ENCODE measurements around the gene ADAMTS17.

The ADAMTS17 gene

DNA sequence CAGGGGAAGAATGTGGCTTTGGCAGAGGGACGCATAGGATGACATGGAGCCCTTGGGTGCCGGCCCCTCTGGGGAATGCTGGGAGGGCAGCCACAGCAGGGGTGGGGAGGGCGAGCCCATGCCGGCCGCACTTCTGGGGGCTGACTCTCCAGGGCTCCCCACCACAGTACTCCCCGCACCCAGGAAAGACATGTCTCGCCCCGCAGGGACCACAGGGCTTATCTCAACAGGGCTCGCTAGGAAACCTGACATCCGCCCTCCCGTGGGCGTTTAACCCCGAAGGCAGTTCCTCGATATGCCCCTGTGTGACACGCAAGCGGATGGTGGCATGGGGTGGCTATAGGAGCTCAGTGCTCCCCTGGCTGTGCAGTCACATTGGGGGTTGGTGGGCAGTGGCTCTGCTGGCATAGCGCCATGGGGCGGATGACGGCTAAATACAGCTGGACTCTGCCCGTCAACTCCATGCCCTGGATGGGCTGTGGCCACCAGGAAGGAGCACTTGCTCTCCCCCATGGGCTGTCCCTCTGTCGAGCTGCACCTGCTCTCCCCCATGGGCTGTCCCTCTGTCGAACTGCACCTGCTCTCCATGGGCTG, 141.4 kb downstream of the ADAMTS17 start:
- Mint-ChIP-seq H3K36me3 (no peaks in the 10 kb centered on the region), H3K27ac (no peak overlapping the region), H3K4me3 (no peak overlapping the region), H3K4me1 (peaks cover 16% of the 10 kb centered on the region), H3K9me3 (no peaks in the 10 kb centered on the region), H3K27me3 (peaks cover 3% of the 10 kb centered on the region)
- DNase-seq = no peak
- CTCF ChIA-PET = no interaction called here

DNA sequence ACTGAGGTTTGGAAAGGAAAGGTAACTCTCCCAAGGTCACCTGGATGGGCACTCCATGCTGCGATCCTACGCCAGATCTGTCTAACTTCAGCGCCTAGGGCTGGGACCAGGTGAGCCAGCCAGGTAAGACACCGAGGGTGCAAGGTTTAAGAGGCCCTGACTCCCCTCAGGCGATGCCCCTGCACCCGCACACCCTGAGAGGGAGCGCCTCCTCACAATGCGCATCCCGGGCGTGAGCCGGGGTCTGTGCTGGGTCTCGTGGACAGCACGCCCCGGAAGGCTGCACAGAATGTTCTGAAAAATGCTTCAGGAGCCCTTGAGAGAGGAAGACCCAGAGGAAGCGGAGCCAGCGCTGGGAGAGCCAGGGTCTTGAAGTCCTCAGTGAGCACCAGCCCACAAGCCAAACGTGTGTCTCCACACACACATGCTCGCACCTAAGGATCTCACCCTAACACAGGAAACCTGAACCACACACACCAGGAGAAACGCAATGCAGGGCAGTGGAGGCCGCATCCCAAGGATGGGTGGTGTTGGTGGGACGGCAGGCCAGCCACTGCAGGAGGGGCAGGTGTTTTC, 142.0 kb downstream of the ADAMTS17 start:
- H3K36me3 Mint-ChIP-seq = no peaks in the 10 kb centered on the region
- no peaks in the 10 kb centered on the region for H3K9me3 Mint-ChIP-seq
- H3K27ac Mint-ChIP-seq = no peak overlapping the region
- CTCF ChIA-PET = no interaction called here
- H3K27me3 Mint-ChIP-seq = peaks cover 3% of the 10 kb centered on the region
- no peak for DNase-seq
- H3K4me1 Mint-ChIP-seq = peaks cover 16% of the 10 kb centered on the region
- H3K4me3 Mint-ChIP-seq = no peak overlapping the region

GRCh38 chr15:100198442-100198841, 143.3 kb downstream of the ADAMTS17 start:
- Mint-ChIP-seq H3K4me3 (no peak overlapping the region), H3K4me1 (peaks cover 16% of the 10 kb centered on the region), H3K9me3 (no peaks in the 10 kb centered on the region), H3K36me3 (no peaks in the 10 kb centered on the region), H3K27me3 (no peaks in the 10 kb centered on the region), H3K27ac (no peak overlapping the region)
- CTCF ChIA-PET = no interaction called here
- no peak for DNase-seq

DNA sequence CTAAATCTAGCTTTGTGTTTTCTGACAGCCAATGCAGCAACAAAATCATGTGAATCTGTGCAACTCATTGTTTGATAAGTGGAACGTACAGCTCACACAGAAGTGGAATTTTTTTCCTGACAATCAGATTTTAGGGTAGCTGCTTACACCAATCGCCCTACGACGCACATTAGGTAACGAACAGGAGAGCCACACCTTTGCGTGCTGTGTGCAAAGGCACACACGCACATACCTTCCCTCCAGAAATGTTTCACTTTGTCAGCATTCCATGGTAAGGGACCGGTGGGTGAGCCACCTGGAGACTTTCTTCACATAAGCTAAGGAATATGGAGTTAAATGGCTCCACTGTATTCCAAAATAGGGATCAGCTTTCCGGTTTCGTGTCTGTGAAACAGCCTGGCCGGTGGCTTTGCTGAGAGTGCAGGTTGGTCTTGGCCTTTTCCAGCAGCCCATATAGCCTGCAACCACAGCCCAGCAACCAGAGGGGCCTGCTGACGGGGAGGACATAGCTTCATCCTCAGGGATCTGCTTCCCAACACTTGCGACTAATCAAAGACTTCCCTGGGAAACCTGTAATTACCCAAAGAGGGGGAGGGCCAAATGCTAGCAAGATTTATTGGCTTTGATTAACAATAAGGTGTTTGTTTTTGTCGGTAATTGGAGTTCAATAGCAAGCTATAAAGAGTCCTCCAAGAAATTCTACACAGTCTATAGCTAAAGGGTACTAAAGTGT, 145.3 kb downstream of the ADAMTS17 start:
- CTCF ChIA-PET = interaction anchor here (0.8 kb wide), 1 partner anchor 8 kb away, joined by 3 read pairs; no protein-coding TSS in a partner anchor
- DNase-seq = no peak
- H3K36me3 Mint-ChIP-seq = no peaks in the 10 kb centered on the region
- H3K27me3 Mint-ChIP-seq = no peaks in the 10 kb centered on the region
- peaks cover 7% of the 10 kb centered on the region for H3K4me1 Mint-ChIP-seq
- H3K27ac Mint-ChIP-seq = no peak overlapping the region
- no peaks in the 10 kb centered on the region for H3K9me3 Mint-ChIP-seq
- no peak overlapping the region for H3K4me3 Mint-ChIP-seq

DNA sequence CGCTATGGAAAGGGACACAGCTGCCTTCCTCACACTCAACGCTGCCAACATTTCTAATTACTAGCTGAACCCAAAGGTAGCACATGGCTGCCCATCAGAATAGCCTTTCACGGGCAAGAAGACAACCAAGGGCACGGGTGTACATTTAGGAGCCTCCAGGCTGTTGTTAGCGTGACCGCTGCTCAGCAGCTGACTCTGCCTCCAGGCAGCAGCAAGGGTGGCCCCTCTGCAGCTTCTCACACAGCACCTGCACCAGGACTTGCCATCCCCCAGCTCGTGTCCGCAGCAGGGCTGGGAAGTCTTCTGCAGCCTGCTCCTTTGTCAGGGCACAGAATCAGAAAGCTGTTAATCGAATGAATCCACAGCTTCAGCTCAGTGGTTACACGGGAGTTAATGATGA, 146.8 kb downstream of the ADAMTS17 start:
- Mint-ChIP-seq H3K27me3 (no peaks in the 10 kb centered on the region), H3K36me3 (no peaks in the 10 kb centered on the region), H3K9me3 (no peaks in the 10 kb centered on the region), H3K4me3 (no peak overlapping the region), H3K27ac (no peak overlapping the region), H3K4me1 (no peaks in the 10 kb centered on the region)
- CTCF ChIA-PET = interaction anchor here (1.0 kb wide), 1 partner anchor 138 kb away, joined by 3 read pairs; no protein-coding TSS in a partner anchor
- DNase-seq = no peak

- no peaks in the 10 kb centered on the region for H3K27me3 Mint-ChIP-seq
- H3K4me1 Mint-ChIP-seq = no peaks in the 10 kb centered on the region
- no peaks in the 10 kb centered on the region for H3K9me3 Mint-ChIP-seq
- CTCF ChIA-PET = no interaction called here
- no peaks in the 10 kb centered on the region for H3K36me3 Mint-ChIP-seq
- DNase-seq = no peak
- H3K4me3 Mint-ChIP-seq = no peak overlapping the region
- H3K27ac Mint-ChIP-seq = no peak overlapping the region
Measured at GRCh38 chr15:100193277-100193860, 148.4 kb downstream of the ADAMTS17 start.

GRCh38 chr15:100192097-100193080, 149.4 kb downstream of the ADAMTS17 start:
- Mint-ChIP-seq H3K4me1 (no peaks in the 10 kb centered on the region), H3K4me3 (no peak overlapping the region), H3K9me3 (no peaks in the 10 kb centered on the region), H3K27me3 (no peaks in the 10 kb centered on the region), H3K27ac (no peak overlapping the region), H3K36me3 (no peaks in the 10 kb centered on the region)
- CTCF ChIA-PET = no interaction called here
- no peak for DNase-seq

DNA sequence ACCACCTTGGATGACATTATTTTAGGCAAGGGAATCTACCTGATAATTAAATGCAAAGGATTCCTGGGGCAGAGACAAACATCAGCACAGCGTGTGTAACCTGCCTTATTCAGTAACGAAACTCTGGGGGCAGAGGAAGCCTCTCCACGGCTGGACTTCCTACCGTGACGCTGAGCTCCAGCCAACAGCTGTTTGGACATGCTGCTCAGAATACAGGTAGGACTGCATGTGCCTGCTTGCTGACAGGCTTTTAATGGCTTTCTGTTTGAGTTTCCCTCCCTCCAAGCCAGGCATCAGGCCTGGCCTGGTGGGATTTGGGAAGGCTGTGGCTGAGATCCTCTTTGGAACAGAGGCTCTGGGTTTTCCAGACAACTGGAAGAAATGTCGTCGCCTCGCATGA, 150.6 kb downstream of the ADAMTS17 start:
- Mint-ChIP-seq H3K36me3 (no peaks in the 10 kb centered on the region), H3K9me3 (no peaks in the 10 kb centered on the region), H3K4me3 (no peak overlapping the region), H3K27ac (no peak overlapping the region), H3K27me3 (no peaks in the 10 kb centered on the region), H3K4me1 (no peaks in the 10 kb centered on the region)
- DNase-seq = no peak
- CTCF ChIA-PET = no interaction called here

DNA sequence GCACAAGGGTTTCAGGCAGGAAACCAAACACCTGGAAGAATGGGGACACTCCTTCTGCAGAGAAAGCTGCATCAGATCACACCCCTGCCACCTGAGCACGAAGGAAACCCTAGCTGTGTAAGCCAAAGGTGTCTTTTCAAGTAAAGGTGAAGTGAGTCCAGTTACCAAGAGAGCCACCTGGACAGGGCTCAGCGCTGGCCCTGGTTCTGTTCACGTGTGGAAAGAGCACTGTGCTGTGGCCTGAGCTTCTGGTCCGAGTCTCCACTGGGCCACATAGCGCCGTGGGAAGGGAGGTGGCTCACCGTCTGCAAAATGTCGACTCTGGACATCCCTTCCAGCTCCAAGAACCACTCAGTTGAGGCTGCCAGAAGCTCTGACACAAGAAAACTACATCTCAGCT, 151.1 kb downstream of the ADAMTS17 start:
- Mint-ChIP-seq H3K27ac (no peak overlapping the region), H3K9me3 (no peaks in the 10 kb centered on the region), H3K4me3 (no peak overlapping the region), H3K27me3 (no peaks in the 10 kb centered on the region), H3K36me3 (no peaks in the 10 kb centered on the region), H3K4me1 (no peaks in the 10 kb centered on the region)
- DNase-seq = no peak
- CTCF ChIA-PET = no interaction called here

DNA sequence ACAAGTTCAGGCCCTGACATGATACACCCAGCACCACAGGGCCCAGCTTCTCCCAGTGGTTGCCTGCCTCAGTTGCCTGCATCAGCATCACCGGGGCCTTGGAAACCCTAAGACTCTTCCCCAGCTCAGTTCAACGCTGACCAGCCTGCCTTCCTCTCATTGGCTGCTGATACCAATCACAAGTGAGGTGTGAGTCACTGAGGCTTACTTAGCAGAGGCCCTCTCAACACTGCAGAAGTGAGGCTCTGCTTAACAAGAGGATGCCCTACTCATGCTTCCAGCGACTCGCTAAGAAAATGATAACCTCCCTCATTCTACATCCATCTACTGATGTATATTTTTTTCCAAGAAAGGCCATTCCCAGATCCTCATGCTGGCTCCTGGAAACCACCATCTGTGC, 151.9 kb downstream of the ADAMTS17 start:
- CTCF ChIA-PET = no interaction called here
- no peak overlapping the region for H3K4me3 Mint-ChIP-seq
- H3K27me3 Mint-ChIP-seq = no peaks in the 10 kb centered on the region
- DNase-seq = no peak
- H3K9me3 Mint-ChIP-seq = no peaks in the 10 kb centered on the region
- H3K27ac Mint-ChIP-seq = no peak overlapping the region
- no peaks in the 10 kb centered on the region for H3K36me3 Mint-ChIP-seq
- H3K4me1 Mint-ChIP-seq = no peaks in the 10 kb centered on the region

- Mint-ChIP-seq H3K27ac (no peak overlapping the region), H3K4me3 (no peak overlapping the region)
Measured at GRCh38 chr15:100189319-100189718, 152.5 kb downstream of the ADAMTS17 start.

DNA sequence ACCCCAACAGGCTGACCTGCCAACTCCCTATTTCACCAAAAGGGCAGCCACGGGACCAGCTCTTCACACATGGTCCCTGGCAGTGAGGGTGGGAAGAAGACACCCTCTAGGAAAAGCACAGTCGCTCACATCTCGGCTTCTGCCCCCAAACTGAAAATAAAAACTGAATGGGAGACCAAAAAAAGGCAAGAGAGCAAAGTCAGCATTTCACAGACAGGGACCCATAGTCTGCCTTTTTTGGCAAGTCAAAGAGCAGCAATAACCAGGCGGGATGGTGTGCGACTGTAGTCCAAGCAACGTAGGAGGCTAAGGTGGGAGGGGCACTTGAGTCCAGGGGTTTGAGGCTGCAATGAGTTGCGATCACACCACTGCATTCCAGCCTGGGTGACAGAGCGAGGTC, 154.1 kb downstream of the ADAMTS17 start:
- Mint-ChIP-seq H3K27me3 (no peaks in the 10 kb centered on the region), H3K4me3 (no peak overlapping the region), H3K36me3 (no peaks in the 10 kb centered on the region), H3K27ac (no peak overlapping the region), H3K9me3 (no peaks in the 10 kb centered on the region), H3K4me1 (no peaks in the 10 kb centered on the region)
- CTCF ChIA-PET = no interaction called here
- no peak for DNase-seq

More at GRCh38 chr15:100189319-100189718, 152.5 kb downstream of the ADAMTS17 start:
- DNase-seq = no peak
- CTCF ChIA-PET = interaction anchor here (1.0 kb wide), 1 partner anchor 9 kb away, joined by 3 read pairs; no protein-coding TSS in a partner anchor
- H3K9me3 Mint-ChIP-seq = no peaks in the 10 kb centered on the region
- H3K27me3 Mint-ChIP-seq = no peaks in the 10 kb centered on the region
- H3K4me1 Mint-ChIP-seq = no peaks in the 10 kb centered on the region
- H3K36me3 Mint-ChIP-seq = no peaks in the 10 kb centered on the region

GRCh38 chr15:100186960-100187359, 154.8 kb downstream of the ADAMTS17 start:
- H3K9me3 Mint-ChIP-seq = no peaks in the 10 kb centered on the region
- H3K4me1 Mint-ChIP-seq = no peaks in the 10 kb centered on the region
- no peak overlapping the region for H3K4me3 Mint-ChIP-seq
- no peak overlapping the region for H3K27ac Mint-ChIP-seq
- CTCF ChIA-PET = no interaction called here
- no peaks in the 10 kb centered on the region for H3K27me3 Mint-ChIP-seq
- H3K36me3 Mint-ChIP-seq = no peaks in the 10 kb centered on the region
- DNase-seq = no peak

DNA sequence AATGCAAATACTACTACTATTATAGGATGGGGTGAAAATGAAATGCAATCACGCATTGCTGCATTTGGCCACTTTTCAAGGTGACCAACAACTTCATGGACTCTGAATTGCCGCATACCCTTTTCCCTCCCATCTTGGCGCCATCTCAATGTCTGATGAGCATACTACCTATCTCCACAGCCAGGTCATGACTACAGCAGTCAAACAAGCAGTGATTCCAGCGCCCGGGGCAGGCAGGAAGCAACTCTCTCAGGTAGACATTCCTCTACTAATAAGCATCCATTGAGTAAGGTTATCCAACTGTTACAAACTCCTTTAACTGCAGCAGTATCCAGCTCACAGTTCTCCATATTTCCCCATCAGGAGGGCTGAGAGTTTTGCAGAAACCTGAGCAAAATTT, 155.4 kb downstream of the ADAMTS17 start:
- Mint-ChIP-seq H3K27ac (no peak overlapping the region), H3K27me3 (no peaks in the 10 kb centered on the region), H3K4me1 (no peaks in the 10 kb centered on the region), H3K9me3 (no peaks in the 10 kb centered on the region), H3K36me3 (no peaks in the 10 kb centered on the region), H3K4me3 (no peak overlapping the region)
- no peak for DNase-seq
- CTCF ChIA-PET = interaction anchor here (1.0 kb wide), 1 partner anchor 152 kb away, joined by 4 read pairs; no protein-coding TSS in a partner anchor

Measured in activated naive CD4-positive, alpha-beta T cell treated with anti-CD3 and anti-CD28 coated beads, Interleukin-2, amount 10 ng/mL, durations not matched to agents 7 days and 5 days (primary cell).